ENCODE data around the gene SP2.

SP2 gene

GRCh38 chr17:47879028-47879585, 16.9 kb upstream of the SP2 start:
- Histone ChIP-seq H3K36me3 (no peaks in the 10 kb centered on the region), H3K27me3 (peaks cover 82% of the 10 kb centered on the region), H3K4me3 (ENCODE audit: low read depth, low read length) (no peak overlapping the region), H3K4me1 (no peaks in the 10 kb centered on the region), H3K9me3 (no peaks in the 10 kb centered on the region)
- no peak for DNase-seq
- TF ChIP-seq, protein P1, sequence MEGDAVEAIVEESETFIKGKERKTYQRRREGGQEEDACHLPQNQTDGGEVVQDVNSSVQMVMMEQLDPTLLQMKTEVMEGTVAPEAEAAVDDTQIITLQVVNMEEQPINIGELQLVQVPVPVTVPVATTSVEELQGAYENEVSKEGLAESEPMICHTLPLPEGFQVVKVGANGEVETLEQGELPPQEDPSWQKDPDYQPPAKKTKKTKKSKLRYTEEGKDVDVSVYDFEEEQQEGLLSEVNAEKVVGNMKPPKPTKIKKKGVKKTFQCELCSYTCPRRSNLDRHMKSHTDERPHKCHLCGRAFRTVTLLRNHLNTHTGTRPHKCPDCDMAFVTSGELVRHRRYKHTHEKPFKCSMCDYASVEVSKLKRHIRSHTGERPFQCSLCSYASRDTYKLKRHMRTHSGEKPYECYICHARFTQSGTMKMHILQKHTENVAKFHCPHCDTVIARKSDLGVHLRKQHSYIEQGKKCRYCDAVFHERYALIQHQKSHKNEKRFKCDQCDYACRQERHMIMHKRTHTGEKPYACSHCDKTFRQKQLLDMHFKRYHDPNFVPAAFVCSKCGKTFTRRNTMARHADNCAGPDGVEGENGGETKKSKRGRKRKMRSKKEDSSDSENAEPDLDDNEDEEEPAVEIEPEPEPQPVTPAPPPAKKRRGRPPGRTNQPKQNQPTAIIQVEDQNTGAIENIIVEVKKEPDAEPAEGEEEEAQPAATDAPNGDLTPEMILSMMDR (IDR thresholded peaks at IDR 0.05; ENCODE audit: low read depth, low read length) = no peak

GRCh38 chr17:47879776-47880454, 16.1 kb upstream of the SP2 start:
- Histone ChIP-seq H3K27me3 (peaks cover 75% of the 10 kb centered on the region), H3K4me3 (ENCODE audit: low read depth, low read length) (no peak overlapping the region), H3K4me1 (no peaks in the 10 kb centered on the region), H3K9me3 (no peaks in the 10 kb centered on the region), H3K36me3 (no peaks in the 10 kb centered on the region)
- TF ChIP-seq, protein P1 (IDR thresholded peaks at IDR 0.05; ENCODE audit: low read depth, low read length) = no peak
- DNase-seq = no peak

DNA sequence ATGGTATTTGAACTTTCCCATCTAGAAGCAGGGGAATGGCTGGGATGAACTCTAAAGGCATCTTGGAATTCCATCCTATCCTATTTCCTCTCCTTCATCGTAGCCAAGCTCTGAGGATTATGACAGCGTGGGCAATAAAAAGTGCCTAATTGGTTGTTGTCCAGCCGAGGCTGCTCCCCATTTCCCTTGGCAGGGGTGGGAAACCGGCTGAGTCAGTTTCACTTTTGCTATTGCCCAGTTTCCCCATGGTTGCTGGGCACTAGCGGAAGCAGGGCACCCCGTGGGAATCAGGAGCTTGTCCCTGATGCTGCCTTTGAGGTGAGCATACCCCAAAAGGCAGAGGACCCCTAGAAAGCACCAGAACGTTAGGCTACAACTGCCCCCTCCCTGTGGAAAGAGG, 13.8 kb upstream of the SP2 start:
- DNase-seq = no peak
- Histone ChIP-seq H3K36me3 (no peaks in the 10 kb centered on the region), H3K9me3 (no peaks in the 10 kb centered on the region), H3K4me3 (ENCODE audit: low read depth, low read length) (no peak overlapping the region), H3K27me3 (peaks cover 62% of the 10 kb centered on the region), H3K4me1 (no peaks in the 10 kb centered on the region)
- TF ChIP-seq, protein P1 (IDR thresholded peaks at IDR 0.05; ENCODE audit: low read depth, low read length) = no peak

DNA sequence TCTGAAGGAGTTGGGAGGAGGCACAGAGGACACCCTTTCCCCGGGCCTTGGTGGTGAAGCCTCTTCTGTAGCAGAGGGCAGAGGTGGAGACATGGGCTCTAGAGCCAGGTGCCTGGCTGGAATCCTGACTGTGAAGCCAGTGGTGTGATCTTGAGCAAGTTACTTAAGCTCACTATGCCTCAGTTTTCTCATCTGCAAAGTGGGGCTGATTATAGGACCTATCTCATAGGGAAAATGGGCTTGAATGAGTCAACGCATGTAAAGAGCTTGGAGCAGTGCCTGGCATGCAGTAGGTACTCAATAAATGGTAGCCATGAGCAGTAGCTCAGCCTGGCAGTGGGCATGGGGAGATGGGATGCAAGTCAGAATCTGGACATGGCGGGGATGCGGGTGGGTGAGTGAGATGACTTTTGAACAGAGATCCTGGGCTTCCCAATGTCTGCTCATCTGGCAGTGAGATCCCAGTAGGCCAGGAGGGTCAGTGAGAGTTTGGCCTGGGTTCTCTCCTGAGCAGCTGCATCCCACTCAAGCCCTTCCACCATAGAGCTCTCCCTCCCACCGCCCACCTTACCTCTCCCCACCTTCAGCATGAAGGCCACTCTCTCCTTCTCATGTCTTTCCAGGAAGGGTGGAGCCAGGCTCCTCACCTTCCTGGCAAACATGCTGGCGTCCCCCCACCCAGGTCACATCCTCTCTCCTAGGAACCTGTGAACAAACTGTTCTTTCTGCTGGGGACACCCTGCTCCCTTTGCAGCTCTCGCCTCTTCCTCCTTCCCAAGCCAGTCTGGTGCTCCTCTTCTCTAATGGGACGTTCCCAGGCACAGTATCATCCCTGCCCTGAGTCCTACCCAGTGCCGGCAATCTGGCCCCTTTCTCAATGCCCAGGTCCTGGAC, 13.1 kb upstream of the SP2 start:
- H3K4me3 ChIP-seq (ENCODE audit: low read depth, low read length) = no peak overlapping the region
- no peaks in the 10 kb centered on the region for H3K36me3 ChIP-seq
- TF ChIP-seq, protein P1 (IDR thresholded peaks at IDR 0.05; ENCODE audit: low read depth, low read length) = no peak
- no peak for DNase-seq
- H3K9me3 ChIP-seq = no peaks in the 10 kb centered on the region
- no peaks in the 10 kb centered on the region for H3K4me1 ChIP-seq
- peaks cover 55% of the 10 kb centered on the region for H3K27me3 ChIP-seq

DNA sequence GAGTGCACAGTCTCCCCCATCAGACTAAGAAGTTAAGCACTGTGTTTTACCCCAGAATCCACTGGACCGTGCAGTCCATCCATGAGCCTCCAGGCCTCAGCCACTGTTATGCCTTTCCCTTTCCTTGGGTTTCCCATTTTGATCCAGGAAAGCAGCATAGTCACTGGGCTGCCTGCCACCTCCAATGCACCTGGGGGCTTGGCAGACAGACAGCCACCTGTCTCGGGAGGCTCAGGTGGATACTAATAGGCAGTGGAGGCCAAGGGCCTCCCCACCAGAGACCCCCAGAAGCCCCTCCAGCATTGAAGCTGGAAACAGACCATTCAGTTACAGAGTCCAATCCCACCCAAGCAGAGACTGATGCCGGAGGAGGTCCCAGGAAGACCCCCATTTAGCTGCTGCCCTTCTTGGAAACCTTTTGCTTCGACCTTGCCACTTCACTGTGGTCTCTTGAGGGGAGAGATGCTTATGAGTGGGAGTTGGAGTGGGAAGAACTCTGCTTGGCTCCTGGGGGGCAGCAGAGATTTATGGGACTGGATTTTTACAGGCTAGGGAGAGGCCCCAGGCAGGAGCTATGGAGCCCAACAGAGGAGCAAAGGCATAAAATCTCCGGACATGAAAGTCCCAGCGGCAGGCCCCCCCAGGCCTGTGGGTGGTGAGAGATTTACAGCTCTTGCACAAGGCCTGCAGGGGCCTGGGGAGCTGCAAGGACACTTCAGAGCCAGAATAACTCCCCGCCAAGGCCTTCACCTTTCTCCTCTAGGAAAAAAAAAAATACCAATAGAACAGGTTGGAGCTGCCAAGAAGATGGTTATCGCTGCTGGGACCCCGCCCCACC, 12.2 kb upstream of the SP2 start:
- Histone ChIP-seq H3K9me3 (no peaks in the 10 kb centered on the region), H3K27me3 (peaks cover 46% of the 10 kb centered on the region), H3K4me1 (no peaks in the 10 kb centered on the region), H3K36me3 (no peaks in the 10 kb centered on the region), H3K4me3 (ENCODE audit: low read depth, low read length) (no peak overlapping the region)
- TF ChIP-seq, protein P1 (IDR thresholded peaks at IDR 0.05; ENCODE audit: low read depth, low read length) = no peak
- DNase-seq = no peak
